HepG2 (cell line): ENCODE measurements around the gene PPOX. TPM values are rescaled to one million over a fixed set of nuclear protein-coding genes. Genes with fewer than 3 reads are reported as not detected.
A peak's percentile ranks its signal among the peaks of the same experiment; 100 is the strongest.

Experiments
- ARNT ChIP-seq: fragments of 450-650 bp; IDR thresholded peaks from 2 replicates; pipeline ENCODE4 v1.6.1; 2017
- ASH2L ChIP-seq: fragments of 300-600, 200-600 bp; sonication (generic); IDR thresholded peaks from 2 replicates; pipeline ENCODE4 v1.7.0; 2017; ENCODE audit warnings: low read depth, mild to moderate bottlenecking, moderate library complexity, mixed read lengths, low read length; ENCODE audit not compliant: insufficient read length
- CEBPB ChIP-seq: IDR thresholded peaks from 2 replicates; pipeline ENCODE4 v1.6.1; 2011; ENCODE audit warnings: low read depth, low read length, improper control_type of control experiment, borderline replicate concordance
- FOXO4 ChIP-seq: sonication (generic); formaldehyde crosslinking; conservative IDR thresholded peaks from 2 replicates; pipeline ENCODE4 v1.8.1; 2023; ENCODE audit warnings: missing genetic modification reagents
- HOMEZ ChIP-seq: IDR thresholded peaks from 2 replicates; pipeline ENCODE4 v1.6.1; 2016; ENCODE audit warnings: low read depth
- PHF20 ChIP-seq: sonication (generic); formaldehyde crosslinking; IDR thresholded peaks from 2 replicates; pipeline ENCODE4 v1.5.0; 2020; ENCODE audit warnings: mild to moderate bottlenecking, missing genetic modification reagents
- PLSCR1 ChIP-seq: sonication (generic); formaldehyde crosslinking; IDR thresholded peaks from 2 replicates; pipeline ENCODE4 v1.5.0; 2020; ENCODE audit warnings: missing genetic modification reagents, mild to moderate bottlenecking, borderline replicate concordance
- POLR2G ChIP-seq: fragments of 200-400 bp; formaldehyde crosslinking; IDR thresholded peaks from 2 replicates; pipeline ENCODE4 v1.6.1; 2018; ENCODE audit warnings: mild to moderate bottlenecking, low read depth, low read length, moderate library complexity
- SALL1 ChIP-seq: sonication (generic); formaldehyde crosslinking; IDR thresholded peaks from 2 replicates; pipeline ENCODE4 v1.8.0; 2022; ENCODE audit warnings: mild to moderate bottlenecking, missing genetic modification reagents
- SIX1 ChIP-seq: sonication (generic); formaldehyde crosslinking; IDR thresholded peaks from 2 replicates; pipeline ENCODE4 v1.4.0; 2020; ENCODE audit warnings: missing genetic modification reagents, borderline replicate concordance
- SNAPC2 ChIP-seq: sonication (generic); formaldehyde crosslinking; IDR thresholded peaks from 2 replicates; pipeline ENCODE4 v1.8.1; 2022; ENCODE audit warnings: mild to moderate bottlenecking, missing genetic modification reagents
- SPEN ChIP-seq: sonication (generic); formaldehyde crosslinking; IDR thresholded peaks from 2 replicates; pipeline ENCODE4 v1.5.1; 2020; ENCODE audit warnings: low read depth, mild to moderate bottlenecking, missing genetic modification reagents
- TAF15 ChIP-seq: fragments of 200-400 bp; formaldehyde crosslinking; IDR thresholded peaks from one replicate; pipeline ENCODE4 v1.6.1; 2018; ENCODE audit warnings: mild to moderate bottlenecking, low read depth, low read length; ENCODE audit not compliant: poor library complexity, severe bottlenecking
- ZBTB14 ChIP-seq: sonication (generic); formaldehyde crosslinking; IDR thresholded peaks from 2 replicates; pipeline ENCODE4 v1.4.0; 2020; ENCODE audit warnings: missing genetic modification reagents
- ZHX2 ChIP-seq, 2 experiments: sonication (generic) in 1 of 2; formaldehyde crosslinking in 1 of 2; IDR thresholded peaks; 2 replicates each; pipeline versions ENCODE4 v1.6.1 to v1.9.0; 2014 to 2022; ENCODE audit warnings: antibody characterized with exemption in 1 of 2, borderline replicate concordance in 1 of 2, inconsistent platforms in 1 of 2, low read depth in 1 of 2, missing genetic modification reagents in 1 of 2
- ZNF263 ChIP-seq: sonication (generic); formaldehyde crosslinking; IDR thresholded peaks from 2 replicates; pipeline ENCODE4 v1.4.0; 2020; ENCODE audit warnings: missing genetic modification reagents
- ZNF550 ChIP-seq: sonication (generic); formaldehyde crosslinking; IDR thresholded peaks from 2 replicates; pipeline ENCODE4 v1.4.0; 2020; ENCODE audit warnings: mild to moderate bottlenecking, missing genetic modification reagents, borderline replicate concordance
- polyA plus RNA-seq, 8 experiments: library from polyadenylated mRNA; depleted of rRNA in 3 of 8; stranded (reverse) in 7 of 8; unstranded in 1 of 8; fragments of >200 nt; fragmentation: Illumina TruSeq in 4 of 8; extraction: Trizol in 4 of 8; gene quantifications; 2 replicates each; pipeline versions ENCODE4 v1.2.1 to v1.2.3, GENCODE V29; 2011 to 2016; ENCODE audit warnings: low read depth in 4 of 8, missing spikeins in 1 of 8, mixed read lengths in 1 of 8; ENCODE audit not compliant: insufficient read depth in 1 of 8
- total RNA-seq, 5 experiments: library from RNA; depleted of rRNA; stranded (reverse); fragments of >200 nt; fragmentation: Illumina TruSeq; extraction: Trizol; gene quantifications; 2 replicates each; pipeline ENCODE4 v1.2.3, GENCODE V29; 2016; ENCODE audit warnings: low read depth in 1 of 5

The PPOX gene
- total and polyA plus RNA-seq, 2 of the 13 experiments (the other 11 are each of a cell fraction or from before 2014, with no cell fraction given), result 15.5 to 27.7 TPM

- TF ChIP-seq POLR2G (peak; percentile 60), ASH2L (peak; percentile 79), PLSCR1 (no peak), ZNF550 (CRISPR knock-in tag) (no peak), HOMEZ (CRISPR knock-in tag) (0 out of 2 replicates have a peak, but pooled peaks have one; percentile 15), TAF15 (peak; percentile 24), SALL1 (peak; percentile 6; the same call in 1 of the 2 replicates), ARNT (no peak), FOXO4 (CRISPR knock-in tag) (no peak), SIX1 (no peak), CEBPB (no peak), PHF20 (CRISPR knock-in tag) (peak; percentile 27; the same call in 1 of the 2 replicates), ZNF263 (no peak), ZBTB14 (CRISPR knock-in tag) (no peak; the same call in 1 of the 2 replicates), SNAPC2 (CRISPR knock-in tag) (no peak), SPEN (peak; percentile 30; the same call in 1 of the 2 replicates), ZHX2 (IDR thresholded peaks at IDR 0.05; ENCODE audit: low read depth) (peak; percentile 79), ZHX2 (CRISPR knock-in tag; IDR thresholded peaks at IDR 0.05; ENCODE audit: borderline replicate concordance) (no peak)
Observed at GRCh38 chr1:161132410-161133219, 33.6 kb upstream of the PPOX start, which contains the start of gene DEDD (continued).
